Body of pancreas (tissue), 4 donors: ENCODE results near the gene ZSWIM3. TPM values are rescaled to one million over a fixed set of nuclear protein-coding genes. Genes with fewer than 3 reads are reported as not detected.
"Not testable (repeated sequence)": the region's sequence is repeated elsewhere in the genome, so short reads cannot be mapped to it uniquely, and the experiment has no call there.

ENCODE experiments used
- ATAC-seq: fragments of 150-250 bp; one replicate; pipeline ENCODE4 v1.9.1; 2016
- DNase-seq, 4 donors: peaks; one replicate each; pipeline ENCODE4 v3.0.0-alpha.2; 2019
- H3K27ac ChIP-seq, 4 donors: fragments of 200-600 bp; sonication (generic); 1 replicate in 3 of 4; 2 replicates in 1 of 4; pipeline versions ENCODE4 v1.5.1 to v1.6.1; 2016 to 2019; ENCODE audit warnings: mild to moderate bottlenecking in 1 of 4, mixed read lengths in 1 of 4, moderate library complexity in 1 of 4
- H3K27me3 ChIP-seq, 2 donors: fragments of 200-600 bp; sonication (generic); one replicate each; pipeline ENCODE4 v1.6.0; 2016; ENCODE audit warnings: mild to moderate bottlenecking in 1 of 2
- H3K36me3 ChIP-seq, 2 donors: fragments of 200-600 bp; sonication (generic); replicated peaks in 1 of 2; 2 replicates each; pipeline ENCODE4 v1.5.1; 2016; ENCODE audit warnings: low read depth in 2 of 2; ENCODE audit not compliant: insufficient read depth in 1 of 2
- H3K4me1 ChIP-seq: fragments of 200-600 bp; sonication (generic); one replicate; pipeline ENCODE4 v1.6.0; 2016
- H3K4me3 ChIP-seq, 2 donors: fragments of 200-600 bp; sonication (generic); 1 replicate in 1 of 2; 2 replicates in 1 of 2; pipeline ENCODE4 v1.5.1; 2016 to 2019
- H3K9me3 ChIP-seq, 3 donors: fragments of 200-600 bp; sonication (generic); 1 replicate in 2 of 3; 2 replicates in 1 of 3; pipeline ENCODE4 v1.5.1; 2016
- POLR2A ChIP-seq, 3 donors: fragments of 450-650 bp; IDR thresholded peaks; one replicate each; pipeline ENCODE4 v1.6.1; 2016; ENCODE audit warnings: antibody characterized with exemption in 3 of 3, mild to moderate bottlenecking in 2 of 3
- WGBS, 2 donors: methylation state at CpG; one replicate each; pipeline ENCODE4 v1.1.5; 2017; 5-methylcytosine and 5-hydroxymethylcytosine counted together
- intact Hi-C: fragments of 100-400 bp; cut with DNase I; formaldehyde crosslinking; loops from one replicate; pipeline ENCODE4 v1.15.1; 2023
- total RNA-seq, 2 donors: library from RNA; depleted of rRNA; stranded (reverse); fragments of >200 nt; gene quantifications; one replicate each; pipeline ENCODE4 v1.1.0, GENCODE V29; 2016
- TF ChIP-seq, protein P1 (sequence below), 7 experiments: fragments of 450-650 bp in 4 of 7; fragments of 200-600 bp in 3 of 7; sonication (generic) in 3 of 7; IDR thresholded peaks; one replicate each; pipeline ENCODE4 v1.5.1; 2016 to 2019; ENCODE audit warnings: antibody characterized with exemption in 7 of 7

Gene ZSWIM3
- total RNA-seq, 2 donors from 2014 or later = 1.6 to 2.1 TPM

DNA sequence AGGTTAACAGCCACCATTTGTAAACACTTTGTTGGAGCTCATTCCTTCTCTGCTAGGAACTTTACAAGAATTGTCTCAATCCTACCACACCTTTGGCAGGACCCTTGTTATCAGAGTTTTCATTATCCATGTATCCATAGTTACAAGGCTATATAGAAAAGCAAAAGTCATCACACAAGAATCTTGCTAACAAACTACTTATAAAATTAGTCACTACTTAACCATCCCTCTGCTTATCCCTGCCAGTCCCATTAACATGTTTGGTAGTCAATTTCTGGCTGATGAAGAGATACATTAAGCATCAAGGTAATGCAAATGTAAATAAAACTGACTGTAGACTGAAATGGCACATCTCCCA is 10.4 kb downstream of the ZSWIM3 start:
- TF ChIP-seq POLR2A (IDR thresholded peaks at IDR 0.05) = no peak
- TF ChIP-seq, protein P1, sequence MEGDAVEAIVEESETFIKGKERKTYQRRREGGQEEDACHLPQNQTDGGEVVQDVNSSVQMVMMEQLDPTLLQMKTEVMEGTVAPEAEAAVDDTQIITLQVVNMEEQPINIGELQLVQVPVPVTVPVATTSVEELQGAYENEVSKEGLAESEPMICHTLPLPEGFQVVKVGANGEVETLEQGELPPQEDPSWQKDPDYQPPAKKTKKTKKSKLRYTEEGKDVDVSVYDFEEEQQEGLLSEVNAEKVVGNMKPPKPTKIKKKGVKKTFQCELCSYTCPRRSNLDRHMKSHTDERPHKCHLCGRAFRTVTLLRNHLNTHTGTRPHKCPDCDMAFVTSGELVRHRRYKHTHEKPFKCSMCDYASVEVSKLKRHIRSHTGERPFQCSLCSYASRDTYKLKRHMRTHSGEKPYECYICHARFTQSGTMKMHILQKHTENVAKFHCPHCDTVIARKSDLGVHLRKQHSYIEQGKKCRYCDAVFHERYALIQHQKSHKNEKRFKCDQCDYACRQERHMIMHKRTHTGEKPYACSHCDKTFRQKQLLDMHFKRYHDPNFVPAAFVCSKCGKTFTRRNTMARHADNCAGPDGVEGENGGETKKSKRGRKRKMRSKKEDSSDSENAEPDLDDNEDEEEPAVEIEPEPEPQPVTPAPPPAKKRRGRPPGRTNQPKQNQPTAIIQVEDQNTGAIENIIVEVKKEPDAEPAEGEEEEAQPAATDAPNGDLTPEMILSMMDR (IDR thresholded peaks at IDR 0.05) = no peak
- intact Hi-C loops = no loop called here
- no peak overlapping the region for H3K27ac ChIP-seq
- H3K9me3 ChIP-seq = no peaks in the 10 kb centered on the region
- H3K36me3 ChIP-seq = no peaks in the 10 kb centered on the region
- no peak for ATAC-seq
- no peaks in the 10 kb centered on the region for H3K27me3 ChIP-seq
- no peak overlapping the region for H3K4me3 ChIP-seq
- DNase-seq = no peak
- H3K4me1 ChIP-seq = no peaks in the 10 kb centered on the region

DNA sequence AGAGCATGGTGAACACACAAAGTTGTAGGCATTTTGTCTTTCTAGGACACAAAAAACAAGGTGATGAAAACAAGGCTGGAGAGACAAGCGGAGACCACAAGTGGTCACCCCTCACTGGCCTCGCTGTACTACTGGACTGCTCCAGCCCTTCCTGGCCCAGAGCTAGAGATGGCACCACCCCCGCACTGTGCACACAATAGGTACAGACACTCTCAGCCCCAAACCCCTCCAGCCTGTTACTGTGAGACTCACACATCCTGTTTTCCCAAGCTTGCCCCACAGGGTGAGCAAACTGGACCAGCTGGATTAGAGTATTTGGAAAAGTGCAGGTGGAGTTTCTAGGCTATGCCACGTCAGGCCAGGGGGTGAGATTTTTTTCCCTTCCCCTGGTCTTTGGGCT is 15.2 kb downstream of the ZSWIM3 start:
- no peak overlapping the region for H3K4me3 ChIP-seq
- no peaks in the 10 kb centered on the region for H3K27me3 ChIP-seq
- H3K9me3 ChIP-seq = no peaks in the 10 kb centered on the region
- TF ChIP-seq POLR2A (IDR thresholded peaks at IDR 0.05) = no peak
- TF ChIP-seq, protein P1 (IDR thresholded peaks at IDR 0.05) = no peak
- no peaks in the 10 kb centered on the region for H3K36me3 ChIP-seq
- ATAC-seq (no peak), DNase-seq (no peak)
- H3K4me1 ChIP-seq = no peaks in the 10 kb centered on the region
- 81 to 87% methylated on average over 4 of the region's 4 CpGs for WGBS, 2 donors
- no peak overlapping the region for H3K27ac ChIP-seq
- intact Hi-C loops = no loop called here

DNA sequence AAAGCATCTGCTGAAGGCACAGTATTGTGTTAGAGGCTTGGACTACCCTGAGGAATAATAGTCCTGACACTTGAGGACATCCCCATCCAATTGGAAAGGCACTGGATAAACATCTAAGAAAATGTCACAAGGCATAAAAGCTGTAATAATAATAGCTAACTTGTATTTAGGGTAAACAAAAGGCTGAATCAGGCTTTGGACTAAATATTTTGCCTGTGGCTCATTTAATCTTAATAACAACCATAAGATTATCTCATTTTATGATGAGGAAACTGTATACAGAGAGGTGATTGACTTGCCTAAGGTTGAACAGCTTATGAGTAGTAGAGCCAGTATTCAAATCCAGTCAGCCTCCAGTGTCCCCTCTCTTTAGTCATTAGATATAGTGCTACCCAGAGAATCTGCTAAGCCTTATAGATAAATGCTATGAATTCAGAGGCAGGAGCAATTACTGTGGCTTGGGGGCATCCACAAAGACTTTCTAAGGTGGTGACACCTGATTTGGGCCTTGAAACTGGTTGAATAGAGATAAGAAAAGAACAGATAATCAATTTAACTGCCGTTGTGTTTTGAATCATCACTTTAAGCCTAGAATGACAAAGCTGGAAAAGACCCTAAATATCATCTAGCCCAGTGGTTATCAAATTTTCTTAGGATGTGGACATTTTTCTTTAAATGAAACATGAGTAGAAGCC is 16.1 kb downstream of the ZSWIM3 start:
- no peak overlapping the region for H3K27ac ChIP-seq
- no peak for DNase-seq
- H3K4me1 ChIP-seq = no peaks in the 10 kb centered on the region
- WGBS, 2 donors = 20 to 29% methylated on average over 1 of the region's 1 CpG
- no peak for ATAC-seq
- TF ChIP-seq, protein P1 (IDR thresholded peaks at IDR 0.05) = no peak
- TF ChIP-seq POLR2A (IDR thresholded peaks at IDR 0.05) = no peak
- no peaks in the 10 kb centered on the region for H3K9me3 ChIP-seq
- H3K36me3 ChIP-seq = peaks cover 0 to 3% of the 10 kb centered on the region in 2 donors
- H3K4me3 ChIP-seq = no peak overlapping the region
- intact Hi-C loops = no loop called here
- no peaks in the 10 kb centered on the region for H3K27me3 ChIP-seq

DNA sequence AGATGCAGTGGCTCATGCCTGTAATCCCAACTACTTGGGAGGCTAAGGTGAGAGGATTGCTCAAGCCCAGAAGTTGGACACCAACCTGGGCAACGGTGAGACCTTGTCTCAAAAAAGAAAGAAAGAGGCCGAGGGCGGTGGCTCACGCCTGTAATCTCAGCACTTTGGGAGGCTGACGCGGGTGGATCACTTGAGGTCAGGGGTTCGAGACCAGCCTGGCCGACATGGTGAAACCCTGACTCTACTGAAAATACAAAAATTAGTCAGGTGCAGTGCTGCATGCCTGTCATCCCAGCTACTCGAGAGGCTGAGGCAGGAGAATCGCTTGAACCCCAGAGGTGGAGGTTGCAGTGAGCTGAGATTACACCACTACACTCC is 16.7 kb downstream of the ZSWIM3 start:
- H3K27me3 ChIP-seq, H3K4me1 ChIP-seq, DNase-seq, H3K36me3 ChIP-seq, H3K4me3 ChIP-seq, H3K27ac ChIP-seq, intact Hi-C loops, ATAC-seq, H3K9me3 ChIP-seq: not testable (repeated sequence)
- 89 to 92% methylated on average over 10 of the region's 10 CpGs for WGBS, 2 donors

DNA sequence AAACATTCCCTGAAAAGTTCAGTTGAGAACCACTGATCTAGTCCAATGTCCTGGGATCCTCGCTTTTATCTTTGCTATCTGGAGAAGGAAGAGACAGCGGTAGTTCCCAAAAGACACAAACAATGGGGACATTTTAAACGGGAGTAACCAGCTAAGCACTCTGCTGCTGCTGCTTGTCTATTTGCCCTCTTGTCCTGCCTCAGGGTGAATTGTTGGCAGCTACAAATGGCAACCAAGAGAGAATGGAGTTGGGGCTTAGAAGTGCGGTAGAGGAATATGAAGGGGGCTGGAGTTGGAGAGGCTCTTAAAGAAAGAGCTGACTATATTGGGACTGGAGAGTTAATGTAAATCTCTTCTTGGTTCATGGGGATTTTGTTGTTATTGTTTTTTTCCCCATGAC is 17.2 kb downstream of the ZSWIM3 start:
- H3K36me3 ChIP-seq = peaks cover 0 to 3% of the 10 kb centered on the region in 2 donors
- ATAC-seq (no peak), DNase-seq (no peak)
- no peak overlapping the region for H3K27ac ChIP-seq
- H3K27me3 ChIP-seq = no peaks in the 10 kb centered on the region
- H3K4me3 ChIP-seq = no peak overlapping the region
- WGBS, 2 donors = 75 to 81% methylated on average over 4 of the region's 4 CpGs
- intact Hi-C loops = no loop called here
- no peaks in the 10 kb centered on the region for H3K9me3 ChIP-seq
- no peaks in the 10 kb centered on the region for H3K4me1 ChIP-seq
- TF ChIP-seq, protein P1 (IDR thresholded peaks at IDR 0.05) = no peak
- no peak for TF ChIP-seq POLR2A (IDR thresholded peaks at IDR 0.05)
